T47D (cell line): ENCODE results near the gene ZNF804A.

Experiments used
- DNase-seq, 2 experiments: peaks; one replicate each; pipeline versions ENCODE4 v3.0.0 to v3.0.0-alpha.2; 2011 to 2012; ENCODE audit warnings: low read depth in 1 of 2, low spot score in 1 of 2
- JUND ChIP-seq: IDR thresholded peaks from 2 replicates; pipeline ENCODE4 v1.6.1; 2012; ENCODE audit warnings: low read depth
- in situ Hi-C: cut with HindIII; loops from 2 replicates; pipeline ENCODE4 v1.10.0; 2016; ENCODE audit warnings: low sequenced_read_pairs, low pct_unique_long_range_greater_than_20kb

Gene ZNF804A

DNA sequence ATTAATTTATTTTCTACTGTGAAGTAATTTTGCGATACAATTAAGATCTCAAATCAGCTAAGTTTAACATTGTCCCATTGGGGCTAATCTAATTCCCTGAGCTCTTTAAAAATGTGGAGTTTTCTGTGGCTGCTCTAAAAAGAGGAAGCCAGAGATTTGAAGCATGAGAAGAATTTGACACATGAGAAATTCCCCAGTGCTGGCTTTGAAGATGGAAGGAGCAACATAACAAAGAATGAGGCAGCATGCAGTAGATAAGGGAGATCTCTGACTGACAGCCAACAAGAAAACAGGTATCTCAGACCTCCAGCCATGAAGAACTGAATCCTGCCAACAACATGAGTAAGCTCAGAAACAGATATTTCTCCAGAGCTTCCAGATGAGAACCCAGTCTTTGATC, 308.4 kb downstream of the ZNF804A start:
- DNase-seq, result no peak
- in situ Hi-C loops, result no loop called here
- no peak for TF ChIP-seq JUND

DNA sequence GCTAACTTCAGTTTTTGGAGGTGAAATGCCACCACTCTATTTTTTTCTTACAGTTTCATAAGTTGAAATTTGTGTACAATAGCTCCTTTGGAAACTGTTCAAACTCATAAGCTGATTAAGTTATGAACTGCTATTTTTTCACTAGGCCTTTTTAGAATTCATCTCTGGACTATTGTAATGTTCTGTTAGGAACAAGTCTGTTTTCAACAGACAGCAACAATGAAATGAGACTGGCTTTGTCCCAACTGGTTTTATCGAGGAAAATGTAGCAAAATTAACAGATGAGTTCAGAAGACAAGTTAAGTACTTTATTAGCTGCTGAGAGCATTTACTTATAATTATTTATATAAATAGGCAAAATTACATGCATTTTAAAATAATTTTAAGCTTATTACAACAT, 310.6 kb downstream of the ZNF804A start:
- DNase-seq, result no peak
- no peak for TF ChIP-seq JUND
- in situ Hi-C loops, result no loop called here

DNA sequence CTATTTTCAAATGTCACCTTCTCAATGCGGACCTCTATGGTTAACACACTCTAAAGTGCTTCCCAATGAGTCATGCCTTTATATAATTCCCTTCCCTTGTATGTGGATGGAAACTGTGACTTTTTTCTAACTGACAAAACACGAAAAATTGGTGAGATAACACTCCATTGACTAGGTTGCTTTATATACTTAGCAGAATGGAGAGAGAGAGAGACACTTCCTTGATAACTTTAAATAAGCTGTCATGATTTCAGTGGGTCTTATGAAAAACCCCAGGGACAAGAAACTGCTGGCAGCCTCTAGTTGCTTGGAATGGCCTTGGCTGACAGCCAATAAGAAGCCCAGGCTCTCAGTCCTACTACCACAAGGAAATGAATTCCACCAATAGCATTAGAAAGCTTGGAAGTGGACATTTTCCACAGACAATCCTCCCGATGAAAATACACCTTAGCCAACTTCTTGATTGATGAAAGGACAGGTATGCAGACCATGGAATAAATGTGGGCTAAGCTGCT, 322.2 kb downstream of the ZNF804A start:
- no peak for TF ChIP-seq JUND
- in situ Hi-C loops, result no loop called here

DNA sequence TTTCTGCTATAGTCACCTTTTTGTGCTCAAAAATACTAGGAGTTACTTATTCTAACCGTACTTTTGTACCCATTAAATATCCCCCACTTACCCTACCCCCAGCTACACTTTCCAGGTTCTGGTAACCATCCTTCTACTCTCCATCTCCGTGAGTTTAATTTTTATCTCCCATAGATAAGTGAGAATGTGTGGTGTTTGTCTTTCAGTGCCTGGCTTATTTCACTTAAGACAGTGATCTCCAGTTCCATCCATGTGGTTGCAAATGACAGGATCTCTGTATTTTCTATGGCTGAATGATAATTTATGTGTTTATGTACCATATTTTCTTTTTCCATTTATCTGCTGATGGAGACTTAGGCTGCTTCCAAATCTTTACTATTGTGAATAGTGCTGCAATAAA, 323.3 kb downstream of the ZNF804A start:
- DNase-seq, result no peak
- in situ Hi-C loops, result no loop called here
- no peak for TF ChIP-seq JUND

More for the DNA sequence above, 322.2 kb downstream of the ZNF804A start:
- no peak for DNase-seq

DNA sequence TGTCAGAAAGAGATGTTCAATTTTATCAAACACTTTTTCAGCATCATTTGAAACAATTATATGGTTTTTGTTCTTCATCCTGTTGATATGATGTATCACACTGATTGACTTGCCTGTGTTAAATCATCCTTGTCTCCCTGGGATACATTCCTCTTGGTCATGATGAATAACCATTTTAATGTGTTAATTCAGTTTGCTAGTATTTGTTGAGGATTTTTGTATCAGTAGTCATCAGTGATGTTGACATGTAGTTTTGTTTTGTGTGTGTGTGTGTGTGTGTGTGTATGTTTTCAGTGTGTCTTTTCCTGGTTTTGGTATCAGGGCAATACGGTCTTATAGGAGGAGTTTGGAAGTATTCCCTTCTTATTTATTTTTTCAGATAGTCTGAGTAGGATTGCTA, 325.4 kb downstream of the ZNF804A start:
- in situ Hi-C loops, result no loop called here
- no peak for DNase-seq
- no peak for TF ChIP-seq JUND

- no peak for TF ChIP-seq JUND
- in situ Hi-C loops, result no loop called here
- no peak for DNase-seq
Observed at GRCh38 chr2:184927040-184927439, 328.7 kb downstream of the ZNF804A start.

DNA sequence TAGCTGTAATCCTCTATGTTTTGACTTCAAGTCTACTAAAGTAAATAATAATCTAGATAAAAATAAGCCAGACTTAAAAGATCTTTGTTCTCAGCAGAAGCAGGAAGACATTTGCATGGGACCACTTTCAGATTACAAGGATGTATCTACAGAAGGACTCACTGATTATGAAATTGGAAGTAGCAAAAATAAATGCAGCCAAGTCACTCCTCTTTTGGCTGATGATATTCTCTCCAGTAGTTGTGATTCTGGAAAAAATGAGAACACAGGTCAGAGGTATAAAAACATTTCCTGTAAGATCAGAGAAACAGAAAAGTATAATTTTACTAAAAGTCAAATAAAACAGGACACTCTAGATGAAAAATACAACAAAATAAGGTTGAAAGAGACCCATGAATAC, 338.4 kb downstream of the ZNF804A start:
- no peak for DNase-seq
- no peak for TF ChIP-seq JUND
- in situ Hi-C loops, result no loop called here

DNA sequence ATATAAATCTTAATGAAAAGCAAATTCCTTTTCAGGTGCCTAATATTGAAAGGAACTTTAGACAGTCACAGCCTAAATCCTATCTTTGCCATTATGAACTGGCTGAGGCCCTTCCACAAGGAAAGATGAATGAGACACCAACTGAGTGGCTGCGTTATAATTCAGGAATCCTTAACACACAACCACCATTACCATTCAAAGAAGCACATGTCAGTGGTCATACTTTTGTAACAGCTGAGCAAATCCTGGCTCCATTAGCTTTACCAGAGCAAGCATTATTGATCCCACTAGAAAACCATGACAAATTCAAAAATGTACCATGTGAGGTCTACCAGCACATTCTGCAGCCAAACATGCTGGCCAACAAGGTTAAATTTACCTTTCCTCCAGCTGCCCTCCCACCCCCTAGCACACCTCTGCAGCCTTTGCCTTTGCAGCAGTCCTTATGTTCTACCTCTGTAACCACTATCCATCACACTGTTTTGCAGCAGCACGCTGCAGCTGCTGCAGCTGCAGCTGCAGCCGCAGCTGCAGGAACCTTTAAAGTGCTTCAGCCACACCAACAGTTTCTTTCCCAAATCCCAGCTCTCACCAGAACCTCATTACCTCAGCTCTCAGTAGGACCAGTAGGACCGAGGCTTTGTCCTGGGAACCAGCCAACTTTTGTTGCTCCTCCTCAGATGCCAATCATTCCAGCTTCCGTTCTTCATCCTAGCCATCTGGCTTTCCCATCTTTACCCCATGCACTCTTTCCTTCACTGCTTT, 340.1 kb downstream of the ZNF804A start:
- peak in 1 of 2 experiments; percentile 10 for DNase-seq
- no peak for TF ChIP-seq JUND
- in situ Hi-C loops, result no loop called here

- in situ Hi-C loops, result no loop called here
- no peak for TF ChIP-seq JUND
- no peak for DNase-seq
Observed at GRCh38 chr2:184945326-184945725, 347.0 kb downstream of the ZNF804A start.

GRCh38 chr2:184945824-184946223, 347.5 kb downstream of the ZNF804A start:
- in situ Hi-C loops, result no loop called here
- TF ChIP-seq JUND, result no peak
- no peak for DNase-seq

DNA sequence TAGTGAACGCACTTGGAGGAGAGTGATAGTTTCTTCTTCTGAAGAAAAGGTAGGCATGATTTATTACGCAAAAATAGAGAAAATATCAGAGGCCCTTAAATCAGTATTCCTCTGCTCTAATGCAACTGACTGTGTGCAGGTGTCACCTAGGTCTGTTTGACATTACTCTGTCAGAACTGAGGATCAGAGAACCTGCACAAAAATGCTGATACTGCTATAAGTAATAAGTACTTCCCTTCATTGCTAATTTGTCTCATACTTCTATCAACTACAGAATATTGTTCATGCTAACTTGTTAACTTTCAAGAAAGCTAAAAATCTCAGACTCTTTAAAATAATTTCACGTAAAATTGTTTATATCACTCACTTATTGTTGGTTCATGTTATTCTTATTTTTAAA, 358.5 kb downstream of the ZNF804A start:
- TF ChIP-seq JUND, result no peak
- in situ Hi-C loops, result no loop called here
- no peak for DNase-seq

- no peak for TF ChIP-seq JUND
- no peak for DNase-seq
- in situ Hi-C loops, result no loop called here
Observed at GRCh38 chr2:184971546-184972068, 373.3 kb downstream of the ZNF804A start.
